ENCODE results near the gene RPS23.
"Not testable (repeated sequence)": the region's sequence is repeated elsewhere in the genome, so short reads cannot be mapped to it uniquely, and the experiment has no call there.

The RPS23 gene

DNA sequence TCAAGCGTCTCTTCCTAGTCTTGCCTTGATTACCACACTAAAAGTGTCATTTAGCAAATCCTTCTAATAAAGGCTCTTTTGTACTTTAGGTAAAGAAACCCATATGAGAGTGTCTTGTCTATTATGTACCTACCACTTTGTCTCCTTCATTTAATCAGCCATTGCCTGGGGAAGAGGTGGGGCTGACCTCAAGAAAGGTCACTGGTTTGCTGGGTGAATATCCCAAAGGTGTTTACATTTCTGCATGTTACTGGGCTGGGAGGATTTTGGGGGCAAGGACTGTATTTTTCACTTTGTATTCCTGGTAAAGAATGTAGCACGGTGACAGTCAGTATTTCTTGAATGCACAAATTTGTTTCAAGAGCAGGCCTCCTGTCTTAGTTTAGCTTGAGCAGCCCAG lies 11.9 kb upstream of the RPS23 start:
- no peak for DNase-seq (ENCODE audit: low read depth)

- DNase-seq (ENCODE audit: low read depth): no peak
Measured at GRCh38 chr5:82287625-82288024, 9.5 kb upstream of the RPS23 start.

- no peak for DNase-seq (ENCODE audit: low read depth)
Measured at GRCh38 chr5:82285206-82285605, 7.1 kb upstream of the RPS23 start.

DNA sequence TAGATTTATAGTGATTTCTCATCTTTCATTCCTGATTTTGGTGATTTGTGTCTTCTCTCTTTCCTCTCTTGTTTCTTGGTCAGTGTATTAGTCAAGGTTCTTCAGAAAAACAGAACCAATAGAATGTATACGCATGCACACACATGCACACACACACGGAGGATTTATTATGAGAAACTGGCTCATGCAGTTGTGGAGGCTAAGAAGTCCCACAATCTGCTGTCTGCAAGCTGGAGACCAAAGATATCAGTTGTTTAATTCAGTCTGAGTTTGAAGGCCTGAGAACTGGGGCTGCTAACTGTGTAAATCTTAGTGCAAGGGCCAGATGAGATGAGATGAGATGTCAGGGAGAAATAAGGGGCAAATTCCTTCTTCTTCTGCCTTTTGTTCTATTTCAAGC lies 5.7 kb upstream of the RPS23 start:
- no peak for DNase-seq (ENCODE audit: low read depth)

- no peak for DNase-seq (ENCODE audit: low read depth)
Measured at GRCh38 chr5:82278711-82279370, 687 bp upstream of the RPS23 start.

- DNase-seq (ENCODE audit: low read depth): no peak
Measured at GRCh38 chr5:82277613-82277986, 554 bp downstream of the RPS23 start.

GRCh38 chr5:82276800-82277612 lies 1.1 kb downstream of the RPS23 start:
- DNase-seq (ENCODE audit: low read depth): no peak

GRCh38 chr5:82275216-82275664 lies 2.9 kb downstream of the RPS23 start:
- DNase-seq (ENCODE audit: low read depth): no peak

DNA sequence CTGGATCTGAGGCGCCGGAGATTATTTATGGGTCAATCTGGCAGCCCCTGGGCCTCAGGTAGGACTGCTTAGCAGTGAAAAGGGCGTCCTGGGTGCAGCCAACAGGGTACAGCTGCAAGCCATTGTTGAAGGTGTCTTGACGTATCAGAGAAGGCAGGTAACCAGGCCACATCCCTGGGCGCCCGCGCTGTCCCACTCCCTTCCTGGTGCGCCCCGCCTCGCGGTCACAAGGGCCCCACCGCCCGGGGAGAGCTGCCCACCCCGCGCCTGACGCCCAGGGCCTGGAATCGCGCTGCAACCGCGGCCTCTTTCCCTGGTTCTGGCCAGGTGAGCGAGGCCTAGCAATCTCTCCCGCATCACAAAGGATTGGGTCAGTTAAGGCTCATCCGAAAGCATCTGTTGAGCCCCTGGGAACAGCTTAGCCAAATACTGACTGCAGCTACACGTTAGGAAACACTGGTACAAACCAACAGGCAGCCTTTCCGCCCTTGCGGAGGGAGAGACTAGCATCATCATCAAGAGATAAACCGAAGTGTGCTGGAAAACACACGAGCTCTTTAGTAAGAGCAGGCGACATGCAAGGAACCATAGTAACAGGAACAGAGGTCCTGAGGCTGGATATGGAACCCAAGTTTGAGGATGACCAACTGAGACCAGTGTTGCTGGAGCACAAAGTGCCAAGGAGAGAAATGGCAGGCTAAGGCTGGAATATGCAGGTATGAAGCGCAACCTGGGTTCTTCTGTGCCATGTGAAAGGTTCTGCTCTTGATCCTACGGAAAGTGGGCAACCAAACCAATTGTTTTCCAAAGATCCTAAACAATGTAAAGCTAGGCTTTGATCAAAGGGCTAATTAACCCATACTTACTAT lies 3.6 kb downstream of the RPS23 start:
- no peak for DNase-seq (ENCODE audit: low read depth)

DNA sequence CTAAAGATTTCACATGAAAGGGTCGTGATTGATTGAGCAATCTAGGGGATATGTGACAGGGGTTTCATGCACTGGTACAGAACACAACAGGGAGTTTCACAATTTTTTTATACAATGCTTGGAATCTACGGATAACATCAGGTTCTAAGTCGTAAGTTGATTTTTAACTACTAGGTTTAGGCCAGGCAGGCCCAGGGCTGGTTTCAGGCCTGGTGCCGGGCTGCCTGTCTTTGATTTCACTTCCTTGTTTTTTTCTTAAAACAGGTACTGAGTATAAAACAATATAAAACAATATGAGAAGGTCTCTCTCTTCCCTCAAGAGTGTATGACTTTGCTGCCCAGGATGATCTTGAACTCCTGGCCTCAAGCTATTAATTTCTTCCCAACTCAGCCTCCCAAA lies 4.7 kb downstream of the RPS23 start:
- not testable (repeated sequence) for DNase-seq (ENCODE audit: low read depth)

GRCh38 chr5:82272571-82273356 lies 5.4 kb downstream of the RPS23 start:
- not testable (repeated sequence) for DNase-seq (ENCODE audit: low read depth)

- DNase-seq (ENCODE audit: low read depth): not testable (repeated sequence)
Measured at GRCh38 chr5:82269363-82269762, 8.8 kb downstream of the RPS23 start.

- DNase-seq (ENCODE audit: low read depth): not testable (repeated sequence)
Measured at GRCh38 chr5:82267297-82267933, 10.7 kb downstream of the RPS23 start.

- no peak for DNase-seq (ENCODE audit: low read depth)
Measured at GRCh38 chr5:82265047-82265446, 13.1 kb downstream of the RPS23 start.

DNA sequence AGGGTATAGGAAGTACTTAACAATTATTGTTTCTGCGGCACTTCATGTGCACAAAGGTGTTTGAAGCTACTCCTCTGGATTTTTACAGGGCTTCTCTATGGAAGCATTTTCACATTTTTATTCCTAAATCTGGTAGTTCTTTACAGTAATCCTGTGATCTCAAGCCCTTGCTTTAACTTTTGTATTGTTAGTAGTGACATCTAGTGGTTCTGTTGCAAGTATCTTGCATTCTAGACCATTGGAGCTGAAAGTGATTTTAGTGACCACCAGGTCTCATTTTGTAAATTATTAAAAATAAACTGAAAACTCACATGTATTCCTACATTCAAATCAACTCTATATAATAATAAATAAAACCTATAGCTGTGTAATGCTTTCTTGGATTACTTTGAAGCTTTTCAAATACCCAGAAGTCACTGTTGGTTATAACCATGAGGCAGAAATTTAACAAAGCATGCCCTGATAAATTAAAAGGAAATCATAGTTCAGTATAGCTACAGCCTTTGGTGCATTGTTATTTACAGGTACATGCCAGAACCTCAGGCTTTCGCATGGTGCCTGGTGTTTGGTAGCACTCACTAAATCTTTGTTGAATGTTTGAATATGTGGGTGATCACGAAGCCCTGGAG lies 18.9 kb downstream of the RPS23 start:
- DNase-seq (ENCODE audit: low read depth): no peak

GRCh38 chr5:82257729-82258128 lies 20.4 kb downstream of the RPS23 start:
- DNase-seq (ENCODE audit: low read depth): no peak

DNA sequence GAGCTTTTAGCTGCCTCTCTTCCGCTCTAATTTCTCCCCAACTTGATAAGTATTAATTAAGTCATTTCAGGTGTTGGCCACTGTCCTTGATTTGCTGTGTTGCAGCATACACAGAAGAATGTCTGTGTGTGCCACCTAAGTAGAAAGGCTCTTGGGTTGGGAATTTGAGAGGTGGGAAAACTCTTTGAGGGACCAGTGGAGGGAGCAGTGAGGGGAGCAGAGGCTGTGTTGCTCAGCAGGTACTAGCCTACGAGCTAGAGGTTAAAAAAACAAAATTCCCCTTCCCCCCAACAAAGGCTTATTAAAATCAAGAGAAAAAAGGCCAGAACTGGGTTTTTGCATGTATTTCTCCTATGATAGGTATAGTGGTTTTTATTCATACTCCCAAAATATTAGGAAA lies 20.9 kb downstream of the RPS23 start:
- DNase-seq (ENCODE audit: low read depth): no peak

- no peak for DNase-seq (ENCODE audit: low read depth)
Measured at GRCh38 chr5:82255844-82256243, 22.3 kb downstream of the RPS23 start.

- DNase-seq (ENCODE audit: low read depth): no peak
Measured at GRCh38 chr5:82252744-82253143, 25.4 kb downstream of the RPS23 start.

DNA sequence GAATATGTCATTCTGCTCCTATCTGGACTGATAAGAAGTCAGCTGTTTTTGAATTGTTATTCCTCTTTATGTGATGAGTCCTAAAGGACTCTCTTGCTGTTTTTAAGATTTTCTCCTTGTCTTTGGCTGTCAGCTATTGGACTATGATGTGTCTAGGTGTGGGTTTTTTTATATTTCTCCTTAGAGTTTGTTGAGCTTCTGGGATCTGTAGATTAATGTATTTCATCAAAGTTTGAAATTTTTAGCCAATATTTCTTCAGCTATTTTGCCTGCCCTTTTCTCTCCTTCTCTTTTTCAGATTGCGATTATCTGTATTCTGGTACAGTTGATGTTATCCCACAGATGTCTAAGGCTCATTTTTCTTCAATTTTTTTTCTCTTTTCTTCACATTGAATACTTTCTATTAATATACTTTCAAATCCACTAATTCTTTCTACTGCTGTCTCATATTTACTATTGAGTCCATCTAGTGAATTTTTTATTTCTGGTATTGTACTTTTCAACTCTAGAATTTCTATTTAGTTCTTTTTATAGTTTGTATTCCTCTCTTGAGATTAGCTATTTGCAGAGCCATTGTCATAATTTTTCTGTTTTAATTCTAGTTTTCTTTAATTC lies 31.1 kb downstream of the RPS23 start:
- DNase-seq (ENCODE audit: low read depth): no peak
